HEK293T (cell line): ENCODE data around the gene HSPA14.

Source experiments
- CTCF ChIA-PET: fragments of 350-600 bp; formaldehyde crosslinking; extraction: SDS; loops from one replicate; lab custom pipeline; 2021; ENCODE audit warnings: antibody characterized with exemption, inconsistent platforms; lab: Yijun Ruan, JAX
- POLR2A ChIA-PET: fragments of 350-600 bp; formaldehyde crosslinking; extraction: SDS; loops from one replicate; lab custom pipeline; 2020; ENCODE audit warnings: antibody characterized with exemption, inconsistent platforms; lab: Yijun Ruan, JAX
- DNase-seq: peaks from one replicate; pipeline ENCODE4 v3.0.0; 2012; ENCODE audit warnings: mixed read lengths; ENCODE audit errors: extremely low spot score
- ARNT ChIP-seq: fragments of 450-650 bp; IDR thresholded peaks from 2 replicates; pipeline ENCODE4 v1.6.1; 2017; ENCODE audit warnings: mild to moderate bottlenecking
- BHLHE40 ChIP-seq: fragments of 450-650 bp; IDR thresholded peaks from 2 replicates; pipeline ENCODE4 v1.6.1; 2016; ENCODE audit warnings: mild to moderate bottlenecking, moderate library complexity, borderline replicate concordance
- CTBP1 ChIP-seq: fragments of 450-650 bp; IDR thresholded peaks from 2 replicates; pipeline ENCODE4 v1.6.1; 2016; ENCODE audit warnings: borderline replicate concordance
- ELF4 ChIP-seq: fragments of 450-650 bp; IDR thresholded peaks from 2 replicates; pipeline ENCODE4 v1.6.1; 2017; ENCODE audit warnings: antibody characterized with exemption
- FOXA1 ChIP-seq: fragments of 450-650 bp; IDR thresholded peaks from 2 replicates; pipeline ENCODE4 v1.6.1; 2016; ENCODE audit warnings: mild to moderate bottlenecking
- FOXK2 ChIP-seq: fragments of 450-650 bp; IDR thresholded peaks from 2 replicates; pipeline ENCODE4 v1.6.1; 2016; ENCODE audit warnings: mild to moderate bottlenecking
- FOXM1 ChIP-seq: fragments of 450-650 bp; IDR thresholded peaks from 2 replicates; pipeline ENCODE4 v1.6.1; 2017; ENCODE audit warnings: mild to moderate bottlenecking, borderline replicate concordance
- HDGF ChIP-seq: fragments of 450-650 bp; IDR thresholded peaks from 2 replicates; pipeline ENCODE4 v1.6.1; 2017; ENCODE audit warnings: antibody characterized with exemption, borderline replicate concordance
- L3MBTL2 ChIP-seq: fragments of 450-650 bp; conservative IDR thresholded peaks from 2 replicates; pipeline ENCODE4 v1.6.1; 2016; ENCODE audit warnings: mild to moderate bottlenecking
- LEF1 ChIP-seq: fragments of 450-650 bp; IDR thresholded peaks from 2 replicates; pipeline ENCODE4 v1.6.1; 2017; ENCODE audit warnings: mild to moderate bottlenecking, borderline replicate concordance
- NFRKB ChIP-seq: fragments of 450-650 bp; IDR thresholded peaks from 2 replicates; pipeline ENCODE4 v1.6.1; 2016; ENCODE audit warnings: mild to moderate bottlenecking, moderate library complexity
- PKNOX1 ChIP-seq: fragments of 450-650 bp; IDR thresholded peaks from 2 replicates; pipeline ENCODE4 v1.6.1; 2016
- SP1 ChIP-seq: fragments of 450-650 bp; IDR thresholded peaks from 2 replicates; pipeline ENCODE4 v1.6.1; 2017
- SUZ12 ChIP-seq: fragments of 450-650 bp; IDR thresholded peaks from 2 replicates; pipeline ENCODE4 v1.6.1; 2016; ENCODE audit warnings: mild to moderate bottlenecking
- TARDBP ChIP-seq: fragments of 450-650 bp; IDR thresholded peaks from 2 replicates; pipeline ENCODE4 v1.6.1; 2016
- ZNF384 ChIP-seq: fragments of 450-650 bp; IDR thresholded peaks from 2 replicates; pipeline ENCODE4 v1.6.1; 2016

Gene HSPA14

GRCh38 chr10:14837757-14838581 lies at the start of gene HSPA14, which contains the start of the genes CDNF and MSANTD7:
TSS of gene HSPA14 (plus strand) at chr10:14838306. CDS start at chr10:14838403, 97 bp downstream.
TSS of gene CDNF (minus strand) at chr10:14838037. CDS start at chr10:14837946, 91 bp downstream.
TSS of gene MSANTD7 (plus strand) at chr10:14838306. CDS start at chr10:14842285, 3,979 bp downstream.
- peak; percentile 97 for DNase-seq
- ChIA-PET CTCF (interaction anchor here (0.8 to 2.9 kb wide), 6 partner anchors 11 to 339 kb away, joined by 3 to 20 read pairs (median 4); no protein-coding TSS in a partner anchor), POLR2A (interaction anchor here (0.6 to 3.5 kb wide), 29 partner anchors 10 to 329 kb away, joined by 3 to 41 read pairs (median 4); partner anchors contain the start of genes DCLRE1C, MEIG1 and SUV39H2)
- TF ChIP-seq ELF4 (peak; percentile 61; the same call in 1 of the 2 replicates), PKNOX1 (peak; percentile 94), FOXM1 (no peak), L3MBTL2 (peak; percentile 60; the same call in 1 of the 2 replicates), ARNT (no peak), NFRKB (peak; percentile 47; the same call in 1 of the 2 replicates)

DNA sequence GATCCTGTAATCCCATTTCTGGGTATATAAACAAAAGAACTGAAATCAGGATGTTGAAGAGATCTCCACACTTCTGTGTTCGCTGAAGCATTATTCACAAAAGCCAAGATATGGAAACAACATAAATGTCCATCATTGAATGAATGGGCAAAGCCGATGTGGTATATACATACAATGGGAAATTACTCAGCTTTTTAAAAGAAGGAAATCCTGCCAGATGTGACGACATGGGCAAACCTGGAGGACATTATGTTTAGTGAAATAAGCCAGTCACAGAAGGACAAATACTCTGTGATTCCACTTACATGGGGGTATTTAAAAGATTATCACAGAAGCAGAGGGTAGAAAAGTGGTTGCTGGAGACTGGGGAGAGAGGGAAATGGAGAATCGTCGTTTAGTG lies 39.5 kb upstream of the HSPA14 start:
- DNase-seq: no peak
- ChIA-PET CTCF (interaction anchor here (1.2 kb wide), 1 partner anchor 20 kb away, joined by 3 read pairs; no protein-coding TSS in a partner anchor), POLR2A (interaction anchor here (1.1 kb wide), 1 partner anchor 80 kb away, joined by 5 read pairs; the partner anchor contains the start of gene SUV39H2)
- TF ChIP-seq TARDBP: no peak
- TF ChIP-seq FOXM1: no peak
- TF ChIP-seq SP1: no peak
- no peak for TF ChIP-seq ARNT
- TF ChIP-seq BHLHE40: no peak
- TF ChIP-seq PKNOX1: no peak
- no peak for TF ChIP-seq SUZ12
- no peak for TF ChIP-seq HDGF
- no peak for TF ChIP-seq CTBP1
- no peak for TF ChIP-seq ZNF384
- TF ChIP-seq FOXK2: no peak
- TF ChIP-seq FOXA1: no peak
- no peak for TF ChIP-seq LEF1
- TF ChIP-seq ELF4: no peak
- no peak for TF ChIP-seq NFRKB
- TF ChIP-seq L3MBTL2: no peak

DNA sequence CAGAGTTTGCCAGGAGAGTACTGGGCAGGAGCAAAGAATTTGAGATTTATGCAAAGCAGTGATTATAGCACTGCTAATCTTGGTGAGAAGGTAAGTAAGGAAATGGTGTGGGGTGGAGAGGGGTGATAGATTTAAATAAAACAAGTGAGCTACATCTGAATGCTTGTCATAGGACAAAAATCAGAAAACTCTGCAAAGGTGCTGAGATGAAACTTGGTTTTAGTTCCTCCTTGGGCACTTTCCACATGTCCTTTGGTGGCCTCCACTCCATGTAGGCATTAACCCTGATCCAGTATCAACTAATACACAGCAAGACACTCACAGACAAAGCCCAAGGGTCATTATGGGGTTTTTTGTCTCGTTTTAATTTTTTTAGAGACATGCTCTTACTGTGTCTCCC lies 37.7 kb upstream of the HSPA14 start:
- ChIA-PET CTCF (no interaction called here), POLR2A (interaction anchor here (1.2 kb wide), 1 partner anchor 37 kb away, joined by 3 read pairs; the partner anchor contains the start of genes CDNF, HSPA14 and MSANTD7)
- no peak for DNase-seq
- TF ChIP-seq CTBP1: no peak
- TF ChIP-seq SP1: no peak
- no peak for TF ChIP-seq PKNOX1

GRCh38 chr10:14801723-14802122 lies 36.4 kb upstream of the HSPA14 start:
- ChIA-PET CTCF (no interaction called here), POLR2A (no interaction called here)
- peak; percentile 14 for DNase-seq
- no peak for TF ChIP-seq NFRKB
- no peak for TF ChIP-seq SUZ12
- TF ChIP-seq FOXA1: no peak
- no peak for TF ChIP-seq L3MBTL2
- no peak for TF ChIP-seq SP1
- TF ChIP-seq TARDBP: no peak
- no peak for TF ChIP-seq ZNF384
- no peak for TF ChIP-seq LEF1
- TF ChIP-seq BHLHE40: no peak
- no peak for TF ChIP-seq CTBP1
- no peak for TF ChIP-seq FOXM1

DNA sequence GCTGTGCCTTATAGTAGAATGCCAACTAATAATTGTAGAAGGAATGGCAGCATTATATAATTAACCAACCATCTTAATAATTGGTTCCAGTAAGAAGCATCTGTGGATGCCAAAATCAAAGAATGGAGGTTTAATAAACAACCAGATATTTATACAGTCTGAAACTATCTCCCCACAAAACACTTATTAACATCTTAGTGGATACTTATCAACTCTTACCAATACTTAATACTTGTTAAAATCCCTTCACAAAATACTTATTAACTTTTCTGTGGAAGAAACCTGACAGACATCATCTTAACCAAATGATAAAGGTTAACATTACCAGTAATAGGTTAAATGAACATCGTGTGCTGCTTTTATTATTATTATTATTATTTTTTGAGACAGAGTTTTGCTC lies 34.3 kb upstream of the HSPA14 start:
- CTCF ChIA-PET: interaction anchor here (0.5 kb wide), 1 partner anchor 156 kb away, joined by 4 read pairs; no protein-coding TSS in a partner anchor
- TF ChIP-seq NFRKB (no peak), SP1 (no peak), ELF4 (no peak), FOXK2 (no peak), HDGF (no peak), ZNF384 (no peak), SUZ12 (no peak), BHLHE40 (no peak)
- no peak for DNase-seq
- POLR2A ChIA-PET: no interaction called here

DNA sequence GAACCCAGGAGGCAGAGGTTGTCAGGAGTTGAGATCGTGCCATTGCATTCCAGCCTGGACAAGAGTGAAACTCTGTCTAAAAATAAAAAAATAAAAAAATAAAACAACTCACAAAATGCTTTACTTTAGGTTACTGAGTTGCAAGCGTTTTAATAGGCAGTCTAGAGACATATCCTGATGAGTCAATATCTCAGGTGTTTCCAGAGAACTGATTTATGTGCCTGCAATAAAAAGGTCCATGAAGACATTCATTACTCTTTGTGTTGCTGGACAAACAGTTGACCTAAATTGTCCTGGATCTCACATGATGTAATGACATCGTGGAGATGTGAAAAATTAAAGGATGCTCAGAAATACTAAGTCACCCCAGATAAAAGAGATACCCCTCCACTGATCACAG lies 31.8 kb upstream of the HSPA14 start:
- TF ChIP-seq PKNOX1 (no peak), FOXK2 (no peak), HDGF (no peak), TARDBP (no peak), L3MBTL2 (no peak), BHLHE40 (no peak), SUZ12 (no peak), LEF1 (no peak), FOXM1 (no peak), NFRKB (no peak), ZNF384 (no peak), FOXA1 (no peak), SP1 (no peak), ARNT (no peak), CTBP1 (no peak), ELF4 (no peak)
- ChIA-PET POLR2A (no interaction called here), CTCF (no interaction called here)

More for the DNA sequence above, 31.8 kb upstream of the HSPA14 start:
- no peak for DNase-seq
